WTC11 (cell line): Measurements from ENCODE around the gene EXOC4. TPM values are rescaled to one million over a fixed set of nuclear protein-coding genes. Genes with fewer than 3 reads are reported as not detected.

Source experiments
- ATAC-seq: fragments of 200-7000 bp; cut with Tn5 transposase; 2 replicates; pipeline ENCODE4 v1.10.0; 2021; ENCODE audit warnings: mild to moderate bottlenecking, moderate library complexity
- CTCF ChIA-PET: fragments of 300-600 bp; sonication (Branson Sonifier 250); formaldehyde crosslinking; loops from one replicate; lab custom pipeline; 2021; ENCODE audit warnings: antibody characterized with exemption; lab: Charles Lee
- POLR2A ChIA-PET: fragments of 350-600 bp; sonication (Branson Sonifier 250); formaldehyde crosslinking; loops from one replicate; lab custom pipeline; 2021; ENCODE audit warnings: antibody characterized with exemption; lab: Charles Lee
- DNase-seq: peaks from one replicate; pipeline ENCODE4 v3.0.0; 2021; ENCODE audit warnings: low spot score
- H3K27ac Mint-ChIP-seq: 2 replicates; pipeline ENCODE4 v1.8.0; 2021; ENCODE audit warnings: mixed read lengths
- H3K27me3 Mint-ChIP-seq: 2 replicates; pipeline ENCODE4 v1.8.0; 2021; ENCODE audit warnings: low read depth, mild to moderate bottlenecking, moderate library complexity, mixed read lengths
- H3K36me3 Mint-ChIP-seq: 2 replicates; pipeline ENCODE4 v1.8.0; 2021; ENCODE audit warnings: mixed read lengths
- H3K4me1 Mint-ChIP-seq: 2 replicates; pipeline ENCODE4 v1.8.0; 2022; ENCODE audit warnings: mixed read lengths
- H3K4me3 Mint-ChIP-seq: 2 replicates; pipeline ENCODE4 v1.8.0; 2021; ENCODE audit warnings: mild to moderate bottlenecking, moderate library complexity, mixed read lengths
- H3K9me3 Mint-ChIP-seq: 2 replicates; pipeline ENCODE4 v1.8.0; 2021; ENCODE audit warnings: mixed read lengths
- E2F5 ChIP-seq: sonication (generic); formaldehyde crosslinking; IDR thresholded peaks from 2 replicates; pipeline ENCODE4 v1.8.1; 2022; ENCODE audit warnings: mild to moderate bottlenecking, moderate library complexity, missing genetic modification reagents
- ELF4 ChIP-seq: sonication (generic); formaldehyde crosslinking; IDR thresholded peaks from 2 replicates; pipeline ENCODE4 v1.8.1; 2022; ENCODE audit warnings: low read depth, mild to moderate bottlenecking, moderate library complexity, missing genetic modification reagents
- EMX1 ChIP-seq: fragments of 250-450 bp; sonication (Bioruptor Pico); IDR thresholded peaks from 2 replicates; pipeline ENCODE4 v1.8.0; 2021; ENCODE audit warnings: mild to moderate bottlenecking
- IRF2 ChIP-seq: sonication (generic); formaldehyde crosslinking; IDR thresholded peaks from 2 replicates; pipeline ENCODE4 v1.8.0; 2022; ENCODE audit warnings: low read depth, missing genetic modification reagents, borderline replicate concordance
- MYBL2 ChIP-seq: sonication (generic); formaldehyde crosslinking; IDR thresholded peaks from 2 replicates; pipeline ENCODE4 v1.8.1; 2023; ENCODE audit warnings: mild to moderate bottlenecking, moderate library complexity, missing genetic modification reagents
- RORB ChIP-seq: fragments of 250-450 bp; sonication (Bioruptor Pico); IDR thresholded peaks from 2 replicates; pipeline ENCODE4 v1.9.0; 2021; ENCODE audit warnings: mild to moderate bottlenecking
- SMAD4 ChIP-seq: sonication (generic); formaldehyde crosslinking; IDR thresholded peaks from 2 replicates; pipeline ENCODE4 v1.8.0; 2022; ENCODE audit warnings: mild to moderate bottlenecking, missing genetic modification reagents
- SP1 ChIP-seq: sonication (generic); formaldehyde crosslinking; conservative IDR thresholded peaks from 2 replicates; pipeline ENCODE4 v1.8.1; 2022; ENCODE audit warnings: missing genetic modification reagents
- ZMAT4 ChIP-seq: fragments of 250-450 bp; sonication (Bioruptor Pico); IDR thresholded peaks from 2 replicates; pipeline ENCODE4 v1.9.0; 2021; ENCODE audit warnings: mild to moderate bottlenecking
- ZNF121 ChIP-seq: sonication (generic); formaldehyde crosslinking; IDR thresholded peaks from 2 replicates; pipeline ENCODE4 v1.8.0; 2023; ENCODE audit warnings: missing genetic modification reagents
- ZNF138 ChIP-seq: sonication (generic); formaldehyde crosslinking; conservative IDR thresholded peaks from 2 replicates; pipeline ENCODE4 v1.8.1; 2022; ENCODE audit warnings: mild to moderate bottlenecking, moderate library complexity, missing genetic modification reagents
- ZNF219 ChIP-seq: sonication (generic); formaldehyde crosslinking; IDR thresholded peaks from 2 replicates; pipeline ENCODE4 v1.8.0; 2023; ENCODE audit warnings: missing genetic modification reagents, mild to moderate bottlenecking, borderline replicate concordance
- ZNF232 ChIP-seq: sonication (generic); formaldehyde crosslinking; IDR thresholded peaks from 2 replicates; pipeline ENCODE4 v1.8.0; 2022; ENCODE audit warnings: mild to moderate bottlenecking, missing genetic modification reagents
- ZNF425 ChIP-seq: fragments of 250-450 bp; sonication (Bioruptor Pico); conservative IDR thresholded peaks from 2 replicates; pipeline ENCODE4 v1.9.0; 2021; ENCODE audit warnings: mild to moderate bottlenecking
- total RNA-seq: library from RNA; stranded (reverse); gene quantifications from 3 replicates; pipeline ENCODE4 v1.2.3, GENCODE V29; 2021
- TF ChIP-seq, protein P1 (sequence below): sonication (generic); formaldehyde crosslinking; IDR thresholded peaks from 2 replicates; pipeline ENCODE4 v1.8.1; 2023; ENCODE audit warnings: mild to moderate bottlenecking, missing genetic modification reagents, borderline replicate concordance
- TF ChIP-seq, protein P2 (sequence below): sonication (generic); formaldehyde crosslinking; IDR thresholded peaks from 2 replicates; pipeline ENCODE4 v1.8.1; 2023; ENCODE audit warnings: mild to moderate bottlenecking, missing genetic modification reagents
- TF ChIP-seq, protein P3 (sequence below): fragments of 200-600 bp; IDR thresholded peaks from 2 replicates; pipeline ENCODE4 v1.8.0; 2022; ENCODE audit warnings: antibody characterized with exemption

The EXOC4 gene
- total RNA-seq, 1 experiment from 2014 or later = 62.0 TPM

DNA sequence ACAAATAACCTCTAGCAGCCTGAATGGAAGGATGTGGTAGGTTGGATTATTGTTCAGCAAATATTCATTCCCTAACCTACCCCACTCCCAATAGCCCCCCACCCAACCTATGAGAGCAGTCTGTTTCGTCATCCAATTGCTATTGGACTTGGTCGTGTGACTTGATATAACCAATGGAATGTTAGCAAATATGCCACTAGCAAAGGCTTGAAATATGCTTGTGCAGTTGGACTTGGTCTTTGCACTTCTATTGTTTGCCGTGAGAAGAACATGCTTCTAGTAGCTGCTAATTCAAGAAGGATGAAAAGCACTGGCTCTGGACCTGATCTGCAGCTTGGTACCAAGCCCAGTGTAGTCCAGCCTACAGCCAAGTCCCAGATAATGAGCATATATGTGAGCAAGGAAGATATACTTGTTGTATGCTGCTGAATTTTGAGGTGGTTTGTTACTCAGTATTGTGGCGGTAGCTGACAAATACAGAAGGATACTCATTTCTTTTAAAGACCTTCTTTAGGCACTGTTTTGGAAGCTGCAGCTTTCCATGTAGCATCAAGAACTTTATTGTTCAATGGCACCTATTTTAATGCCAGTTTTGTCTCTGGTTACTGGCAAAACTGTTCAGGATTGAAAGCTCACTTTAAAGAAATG is 180.4 kb downstream of the EXOC4 start:
- CTCF ChIA-PET = interaction anchor here (0.8 to 2.0 kb wide), 11 partner anchors 9 to 389 kb away, joined by 3 to 18 read pairs (median 5); no protein-coding TSS in a partner anchor
- ATAC-seq = no peak
- H3K36me3 Mint-ChIP-seq = peaks cover 3% of the 10 kb centered on the region; the same call in 1 of the 2 replicates
- no peak for TF ChIP-seq ZNF121 (CRISPR knock-in tag)
- no peak for TF ChIP-seq IRF2 (CRISPR knock-in tag)
- TF ChIP-seq MYBL2 = no peak
- TF ChIP-seq SP1 (CRISPR knock-in tag) = no peak
- no peak for TF ChIP-seq ZNF219 (CRISPR knock-in tag)
- TF ChIP-seq SMAD4 (CRISPR knock-in tag) = no peak
- TF ChIP-seq ZNF138 (CRISPR knock-in tag) = no peak
- TF ChIP-seq, protein P1, sequence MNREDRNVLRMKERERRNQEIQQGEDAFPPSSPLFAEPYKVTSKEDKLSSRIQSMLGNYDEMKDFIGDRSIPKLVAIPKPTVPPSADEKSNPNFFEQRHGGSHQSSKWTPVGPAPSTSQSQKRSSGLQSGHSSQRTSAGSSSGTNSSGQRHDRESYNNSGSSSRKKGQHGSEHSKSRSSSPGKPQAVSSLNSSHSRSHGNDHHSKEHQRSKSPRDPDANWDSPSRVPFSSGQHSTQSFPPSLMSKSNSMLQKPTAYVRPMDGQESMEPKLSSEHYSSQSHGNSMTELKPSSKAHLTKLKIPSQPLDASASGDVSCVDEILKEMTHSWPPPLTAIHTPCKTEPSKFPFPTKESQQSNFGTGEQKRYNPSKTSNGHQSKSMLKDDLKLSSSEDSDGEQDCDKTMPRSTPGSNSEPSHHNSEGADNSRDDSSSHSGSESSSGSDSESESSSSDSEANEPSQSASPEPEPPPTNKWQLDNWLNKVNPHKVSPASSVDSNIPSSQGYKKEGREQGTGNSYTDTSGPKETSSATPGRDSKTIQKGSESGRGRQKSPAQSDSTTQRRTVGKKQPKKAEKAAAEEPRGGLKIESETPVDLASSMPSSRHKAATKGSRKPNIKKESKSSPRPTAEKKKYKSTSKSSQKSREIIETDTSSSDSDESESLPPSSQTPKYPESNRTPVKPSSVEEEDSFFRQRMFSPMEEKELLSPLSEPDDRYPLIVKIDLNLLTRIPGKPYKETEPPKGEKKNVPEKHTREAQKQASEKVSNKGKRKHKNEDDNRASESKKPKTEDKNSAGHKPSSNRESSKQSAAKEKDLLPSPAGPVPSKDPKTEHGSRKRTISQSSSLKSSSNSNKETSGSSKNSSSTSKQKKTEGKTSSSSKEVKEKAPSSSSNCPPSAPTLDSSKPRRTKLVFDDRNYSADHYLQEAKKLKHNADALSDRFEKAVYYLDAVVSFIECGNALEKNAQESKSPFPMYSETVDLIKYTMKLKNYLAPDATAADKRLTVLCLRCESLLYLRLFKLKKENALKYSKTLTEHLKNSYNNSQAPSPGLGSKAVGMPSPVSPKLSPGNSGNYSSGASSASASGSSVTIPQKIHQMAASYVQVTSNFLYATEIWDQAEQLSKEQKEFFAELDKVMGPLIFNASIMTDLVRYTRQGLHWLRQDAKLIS (CRISPR knock-in tag) = no peak
- no peak for TF ChIP-seq E2F5 (CRISPR knock-in tag)
- TF ChIP-seq, protein P2, sequence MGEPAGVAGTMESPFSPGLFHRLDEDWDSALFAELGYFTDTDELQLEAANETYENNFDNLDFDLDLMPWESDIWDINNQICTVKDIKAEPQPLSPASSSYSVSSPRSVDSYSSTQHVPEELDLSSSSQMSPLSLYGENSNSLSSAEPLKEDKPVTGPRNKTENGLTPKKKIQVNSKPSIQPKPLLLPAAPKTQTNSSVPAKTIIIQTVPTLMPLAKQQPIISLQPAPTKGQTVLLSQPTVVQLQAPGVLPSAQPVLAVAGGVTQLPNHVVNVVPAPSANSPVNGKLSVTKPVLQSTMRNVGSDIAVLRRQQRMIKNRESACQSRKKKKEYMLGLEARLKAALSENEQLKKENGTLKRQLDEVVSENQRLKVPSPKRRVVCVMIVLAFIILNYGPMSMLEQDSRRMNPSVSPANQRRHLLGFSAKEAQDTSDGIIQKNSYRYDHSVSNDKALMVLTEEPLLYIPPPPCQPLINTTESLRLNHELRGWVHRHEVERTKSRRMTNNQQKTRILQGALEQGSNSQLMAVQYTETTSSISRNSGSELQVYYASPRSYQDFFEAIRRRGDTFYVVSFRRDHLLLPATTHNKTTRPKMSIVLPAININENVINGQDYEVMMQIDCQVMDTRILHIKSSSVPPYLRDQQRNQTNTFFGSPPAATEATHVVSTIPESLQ = no peak
- no peak for TF ChIP-seq ZNF232
- TF ChIP-seq ZMAT4 (CRISPR knock-in tag) = no peak
- no peak for TF ChIP-seq ZNF425 (CRISPR knock-in tag)
- TF ChIP-seq EMX1 = no peak
- TF ChIP-seq, all 79 proteins: peak for 0
- Mint-ChIP-seq H3K27ac (no peak overlapping the region), H3K4me1 (peaks cover 40% of the 10 kb centered on the region), H3K4me3 (no peak overlapping the region), H3K27me3 (no peaks in the 10 kb centered on the region), H3K9me3 (peaks cover 4% of the 10 kb centered on the region; the same call in 1 of the 2 replicates)
- POLR2A ChIA-PET = no interaction called here
- DNase-seq = no peak

GRCh38 chr7:133434246-133434865 is 181.5 kb downstream of the EXOC4 start:
- CTCF ChIA-PET = interaction anchor here (0.7 to 2.0 kb wide), 35 partner anchors 10 to 857 kb away, joined by 3 to 18 read pairs (median 4); partner anchors contain the start of genes CHCHD3 and EXOC4
- H3K36me3 Mint-ChIP-seq = no peaks in the 10 kb centered on the region; the same call in 1 of the 2 replicates
- POLR2A ChIA-PET = interaction anchor here (0.6 kb wide), 1 partner anchor 402 kb away, joined by 4 read pairs; no protein-coding TSS in a partner anchor
- peaks cover 4% of the 10 kb centered on the region; the same call in 1 of the 2 replicates for H3K9me3 Mint-ChIP-seq
- DNase-seq (no peak), ATAC-seq (0 out of 2 replicates have a peak, but pooled peaks have one; percentile 28)
- H3K27me3 Mint-ChIP-seq = no peaks in the 10 kb centered on the region
- H3K27ac Mint-ChIP-seq = no peak overlapping the region
- H3K4me3 Mint-ChIP-seq = no peak overlapping the region
- TF ChIP-seq, protein P3, sequence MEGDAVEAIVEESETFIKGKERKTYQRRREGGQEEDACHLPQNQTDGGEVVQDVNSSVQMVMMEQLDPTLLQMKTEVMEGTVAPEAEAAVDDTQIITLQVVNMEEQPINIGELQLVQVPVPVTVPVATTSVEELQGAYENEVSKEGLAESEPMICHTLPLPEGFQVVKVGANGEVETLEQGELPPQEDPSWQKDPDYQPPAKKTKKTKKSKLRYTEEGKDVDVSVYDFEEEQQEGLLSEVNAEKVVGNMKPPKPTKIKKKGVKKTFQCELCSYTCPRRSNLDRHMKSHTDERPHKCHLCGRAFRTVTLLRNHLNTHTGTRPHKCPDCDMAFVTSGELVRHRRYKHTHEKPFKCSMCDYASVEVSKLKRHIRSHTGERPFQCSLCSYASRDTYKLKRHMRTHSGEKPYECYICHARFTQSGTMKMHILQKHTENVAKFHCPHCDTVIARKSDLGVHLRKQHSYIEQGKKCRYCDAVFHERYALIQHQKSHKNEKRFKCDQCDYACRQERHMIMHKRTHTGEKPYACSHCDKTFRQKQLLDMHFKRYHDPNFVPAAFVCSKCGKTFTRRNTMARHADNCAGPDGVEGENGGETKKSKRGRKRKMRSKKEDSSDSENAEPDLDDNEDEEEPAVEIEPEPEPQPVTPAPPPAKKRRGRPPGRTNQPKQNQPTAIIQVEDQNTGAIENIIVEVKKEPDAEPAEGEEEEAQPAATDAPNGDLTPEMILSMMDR = 0 out of 2 replicates have a peak, but pooled peaks have one; percentile 17
- TF ChIP-seq RORB (CRISPR knock-in tag) (no peak), ELF4 (CRISPR knock-in tag) (no peak)
- H3K4me1 Mint-ChIP-seq = peaks cover 32% of the 10 kb centered on the region
